ENCODE results near the gene TRIM10. TPM values are rescaled to one million over a fixed set of nuclear protein-coding genes. Genes with fewer than 3 reads are reported as not detected.
A peak's percentile ranks its signal among the peaks of the same experiment; 100 is the strongest.

TRIM10 gene
- not detected for total RNA-seq

GRCh38 chr6:30160785-30161531, at the start of gene TRIM10:
Gene TRIM10 (minus strand): TSS chr6:30161211. CDS start chr6:30160858, 353 bp downstream.
- Histone ChIP-seq H3K27ac (no peak within 1 kb of the TSS), H3K4me3 (no peak within 1 kb of the TSS), H3K27me3 (peaks cover 3 to 12% (median 4%) of the 10 kb centered on the region in 3 donors), H3K4me1 (peaks cover 0 to 6% of the 10 kb centered on the region in 2 donors), H3K9me3 (no peaks in the 10 kb centered on the region), H3K36me3 (no peaks in the 10 kb centered on the region)
- intact Hi-C loops (cut with DNase I; ENCODE audit: low total_unique reads), result no loop called here
- no peak for DNase-seq
- TF ChIP-seq CTCF (IDR thresholded peaks at IDR 0.05 in 4 of 5, conservative IDR thresholded peaks at IDR 0.05 in 1 of 5) (no peak), POLR2A (IDR thresholded peaks at IDR 0.05) (no peak)
- in situ Hi-C loops (cut with MboI; ENCODE audit: low sequenced_read_pairs in 4 of 4), result loop anchor here in 1 of 4 donors (25.0 kb wide), 1 partner anchor 324 kb away; the partner anchor contains the start of gene HLA-G
- ATAC-seq, result no peak

- H3K4me3 ChIP-seq, result no peak overlapping the region
- ATAC-seq, result no peak
Measured at GRCh38 chr6:30207619-30208295, 46.7 kb upstream of the TRIM10 start.

GRCh38 chr6:30206799-30207618, 46.0 kb upstream of the TRIM10 start:
- Histone ChIP-seq H3K27ac (peak overlapping the region; percentile 54 to 75 (median 68)), H3K9me3 (no peaks in the 10 kb centered on the region), H3K4me3 (no peak overlapping the region), H3K27me3 (no peaks in the 10 kb centered on the region), H3K36me3 (no peaks in the 10 kb centered on the region), H3K4me1 (peaks cover 32 to 34% of the 10 kb centered on the region in 2 donors)
- TF ChIP-seq CTCF (IDR thresholded peaks at IDR 0.05 in 4 of 5, conservative IDR thresholded peaks at IDR 0.05 in 1 of 5) (no peak), POLR2A (IDR thresholded peaks at IDR 0.05) (no peak)
- DNase-seq, result peak in 1 of 2 donors; percentile 66
- in situ Hi-C loops (cut with MboI; ENCODE audit: low sequenced_read_pairs in 4 of 4), result no loop called here
- ATAC-seq, result peak; percentile 80 to 97
- intact Hi-C loops (cut with DNase I; ENCODE audit: low total_unique reads), result no loop called here

More at GRCh38 chr6:30207619-30208295, 46.7 kb upstream of the TRIM10 start:
- no peak for TF ChIP-seq CTCF (IDR thresholded peaks at IDR 0.05 in 4 of 5, conservative IDR thresholded peaks at IDR 0.05 in 1 of 5)
- TF ChIP-seq POLR2A (IDR thresholded peaks at IDR 0.05), result no peak
- Histone ChIP-seq H3K36me3 (no peaks in the 10 kb centered on the region), H3K4me1 (peaks cover 38 to 39% of the 10 kb centered on the region in 2 donors), H3K27me3 (no peaks in the 10 kb centered on the region), H3K9me3 (no peaks in the 10 kb centered on the region), H3K27ac (peak overlapping the region; percentile 54 to 75 (median 68))
- DNase-seq, result no peak
- intact Hi-C loops (cut with DNase I; ENCODE audit: low total_unique reads) (no loop called here), in situ Hi-C loops (cut with MboI; ENCODE audit: low sequenced_read_pairs in 4 of 4) (no loop called here)

- H3K36me3 ChIP-seq, result no peaks in the 10 kb centered on the region
- intact Hi-C loops (cut with DNase I; ENCODE audit: low total_unique reads) (no loop called here), in situ Hi-C loops (cut with MboI; ENCODE audit: low sequenced_read_pairs in 4 of 4) (no loop called here)
- H3K27ac ChIP-seq, result peak overlapping the region in 1 of 4 donors; percentile 65
- H3K4me1 ChIP-seq, result peaks cover 25 to 28% of the 10 kb centered on the region in 2 donors
- no peak for DNase-seq
- TF ChIP-seq POLR2A (IDR thresholded peaks at IDR 0.05) (no peak), CTCF (IDR thresholded peaks at IDR 0.05 in 4 of 5, conservative IDR thresholded peaks at IDR 0.05 in 1 of 5) (no peak)
- ATAC-seq, result no peak
- no peaks in the 10 kb centered on the region for H3K9me3 ChIP-seq
- H3K27me3 ChIP-seq, result no peaks in the 10 kb centered on the region
- H3K4me3 ChIP-seq, result no peak overlapping the region
Measured at GRCh38 chr6:30206152-30206551, 45.1 kb upstream of the TRIM10 start.

Measured in gastrocnemius medialis (tissue), 4 donors.